IPS-15b (cell line): ENCODE results near the gene SETSIP.
"Not testable (repeated sequence)": the region's sequence is repeated elsewhere in the genome, so short reads cannot be mapped to it uniquely, and the experiment has no call there.

Source experiments
- H3K27me3 ChIP-seq: one replicate; pipeline ENCODE4 v1.6.1; 2013; ENCODE audit warnings: low read length; ENCODE audit not compliant: control insufficient read depth, insufficient read depth
- H3K36me3 ChIP-seq: one replicate; pipeline ENCODE4 v1.6.1; 2013; ENCODE audit warnings: low read length; ENCODE audit not compliant: control insufficient read depth, insufficient read depth
- H3K4me1 ChIP-seq: one replicate; pipeline ENCODE4 v1.6.1; 2013; ENCODE audit warnings: mild to moderate bottlenecking, low read length; ENCODE audit not compliant: control insufficient read depth, insufficient read depth
- H3K4me3 ChIP-seq: one replicate; pipeline ENCODE4 v1.5.1; 2013; ENCODE audit warnings: low read depth, low read length
- H3K9ac ChIP-seq: one replicate; pipeline ENCODE4 v1.6.1; 2013; ENCODE audit warnings: low read depth, mild to moderate bottlenecking, low read length
- H3K9me3 ChIP-seq: one replicate; pipeline ENCODE4 v1.6.1; 2013; ENCODE audit warnings: mild to moderate bottlenecking, low read length; ENCODE audit not compliant: control insufficient read depth, insufficient read depth

Gene SETSIP

GRCh38 chr1:92045766-92046495 is 29.3 kb downstream of the SETSIP start:
- H3K36me3 ChIP-seq = no peaks in the 10 kb centered on the region
- no peaks in the 10 kb centered on the region for H3K4me1 ChIP-seq
- H3K9ac ChIP-seq = no peak overlapping the region
- H3K27me3 ChIP-seq = no peaks in the 10 kb centered on the region
- H3K4me3 ChIP-seq = no peak overlapping the region
- H3K9me3 ChIP-seq = no peaks in the 10 kb centered on the region

GRCh38 chr1:92043621-92044020 is 31.6 kb downstream of the SETSIP start:
- no peaks in the 10 kb centered on the region for H3K27me3 ChIP-seq
- H3K9me3 ChIP-seq = no peaks in the 10 kb centered on the region
- no peaks in the 10 kb centered on the region for H3K36me3 ChIP-seq
- H3K4me1 ChIP-seq = no peaks in the 10 kb centered on the region
- H3K4me3 ChIP-seq = no peak overlapping the region
- H3K9ac ChIP-seq = no peak overlapping the region

GRCh38 chr1:92040971-92041370 is 34.2 kb downstream of the SETSIP start:
- no peak overlapping the region for H3K9ac ChIP-seq
- no peaks in the 10 kb centered on the region for H3K27me3 ChIP-seq
- H3K4me1 ChIP-seq = no peaks in the 10 kb centered on the region
- H3K36me3 ChIP-seq = no peaks in the 10 kb centered on the region
- no peak overlapping the region for H3K4me3 ChIP-seq
- no peaks in the 10 kb centered on the region for H3K9me3 ChIP-seq

- H3K36me3 ChIP-seq = no peaks in the 10 kb centered on the region
- H3K9me3 ChIP-seq = no peaks in the 10 kb centered on the region
- H3K27me3 ChIP-seq = no peaks in the 10 kb centered on the region
- no peak overlapping the region for H3K4me3 ChIP-seq
- no peaks in the 10 kb centered on the region for H3K4me1 ChIP-seq
- H3K9ac ChIP-seq = no peak overlapping the region
Observed at GRCh38 chr1:92038695-92039346, 36.4 kb downstream of the SETSIP start.

- Histone ChIP-seq H3K36me3 (no peaks in the 10 kb centered on the region), H3K4me1 (no peaks in the 10 kb centered on the region), H3K4me3 (no peak overlapping the region), H3K27me3 (no peaks in the 10 kb centered on the region), H3K9ac (no peak overlapping the region), H3K9me3 (no peaks in the 10 kb centered on the region)
Observed at GRCh38 chr1:92037400-92037799, 37.8 kb downstream of the SETSIP start.

GRCh38 chr1:92031281-92032110 is 43.7 kb downstream of the SETSIP start:
- Histone ChIP-seq H3K36me3 (no peaks in the 10 kb centered on the region), H3K4me1 (peaks cover 2% of the 10 kb centered on the region), H3K9ac (no peak overlapping the region), H3K4me3 (no peak overlapping the region), H3K9me3 (no peaks in the 10 kb centered on the region), H3K27me3 (peaks cover 14% of the 10 kb centered on the region)

- Histone ChIP-seq H3K4me3 (peak overlapping the region; percentile 33), H3K36me3 (no peaks in the 10 kb centered on the region), H3K27me3 (peaks cover 14% of the 10 kb centered on the region), H3K9ac (no peak overlapping the region), H3K4me1 (peaks cover 2% of the 10 kb centered on the region), H3K9me3 (no peaks in the 10 kb centered on the region)
Observed at GRCh38 chr1:92030656-92031107, 44.5 kb downstream of the SETSIP start.

- Histone ChIP-seq H3K4me3 (peak overlapping the region; percentile 33), H3K9ac (no peak overlapping the region), H3K9me3 (no peaks in the 10 kb centered on the region), H3K36me3 (no peaks in the 10 kb centered on the region), H3K27me3 (peaks cover 14% of the 10 kb centered on the region), H3K4me1 (peaks cover 2% of the 10 kb centered on the region)
Observed at GRCh38 chr1:92029241-92029922, 45.8 kb downstream of the SETSIP start.

GRCh38 chr1:92026806-92027205 is 48.4 kb downstream of the SETSIP start:
- no peak overlapping the region for H3K4me3 ChIP-seq
- no peaks in the 10 kb centered on the region for H3K36me3 ChIP-seq
- no peaks in the 10 kb centered on the region for H3K9me3 ChIP-seq
- no peak overlapping the region for H3K9ac ChIP-seq
- peaks cover 2% of the 10 kb centered on the region for H3K4me1 ChIP-seq
- peaks cover 14% of the 10 kb centered on the region for H3K27me3 ChIP-seq

GRCh38 chr1:92026042-92026441 is 49.2 kb downstream of the SETSIP start:
- H3K27me3 ChIP-seq = peaks cover 12% of the 10 kb centered on the region
- not testable (repeated sequence) for H3K4me1 ChIP-seq, H3K36me3 ChIP-seq, H3K9me3 ChIP-seq, H3K4me3 ChIP-seq, H3K9ac ChIP-seq
